Measurements from ENCODE around the gene XIST.
"Not testable (repeated sequence)": the region's sequence is repeated elsewhere in the genome, so short reads cannot be mapped to it uniquely, and the experiment has no call there.

Gene XIST

GRCh38 chrX:73812256-73812655, 40.3 kb downstream of the XIST start:
- no peak for TF ChIP-seq ZNF274 (IDR thresholded peaks at IDR 0.05; ENCODE audit: low read depth, low read length)
- no peak overlapping the region for H3K4me3 ChIP-seq (ENCODE audit: low read length)

- H3K4me3 ChIP-seq (ENCODE audit: low read length) = not testable (repeated sequence)
These were observed 48.4 kb downstream of the XIST start for GRCh38 chrX:73804109-73804508.

- TF ChIP-seq ZNF274 (IDR thresholded peaks at IDR 0.05; ENCODE audit: low read depth, low read length) = no peak
- no peak overlapping the region for H3K4me3 ChIP-seq (ENCODE audit: low read length)
These were observed 52.6 kb downstream of the XIST start for GRCh38 chrX:73799888-73800287.

GRCh38 chrX:73792511-73792910, 60.0 kb downstream of the XIST start:
- not testable (repeated sequence) for H3K4me3 ChIP-seq (ENCODE audit: low read length)

- TF ChIP-seq ZNF274 (IDR thresholded peaks at IDR 0.05; ENCODE audit: low read depth, low read length) = no peak
- no peak overlapping the region for H3K4me3 ChIP-seq (ENCODE audit: low read length)
These were observed 67.0 kb downstream of the XIST start for GRCh38 chrX:73785493-73785892.

Data from GM08714 (cell line).